Kidney (tissue), 14 donors: ENCODE data around the gene STMN1. TPM values are rescaled to one million over a fixed set of nuclear protein-coding genes. Genes with fewer than 3 reads are reported as not detected.

Experiments
- DNase-seq, 5 donors: peaks; one replicate each; pipeline ENCODE4 v3.0.0-alpha.2; 2013 to 2020
- FAIRE-seq: peaks from 2 replicates; lab custom pipeline; 2012; peaks lifted over from hg19 to GRCh38; lab: Jason Lieb, UNC
- H3K27ac ChIP-seq, 2 donors: one replicate each; pipeline ENCODE4 v1.7.0; 2013; ENCODE audit warnings: low read depth in 2 of 2, low read length in 2 of 2, inconsistent platforms in 1 of 2
- H3K27me3 ChIP-seq: one replicate; pipeline ENCODE4 v1.7.1; 2013; ENCODE audit warnings: low read length, inconsistent platforms; ENCODE audit not compliant: control insufficient read depth, insufficient read depth
- H3K36me3 ChIP-seq, 3 donors: one replicate each; pipeline versions ENCODE4 v1.7.0 to v1.7.1; 2013; ENCODE audit warnings: low read length in 3 of 3, control low read depth in 1 of 3, inconsistent platforms in 1 of 3; ENCODE audit not compliant: insufficient read depth in 3 of 3, control insufficient read depth in 2 of 3
- H3K4me1 ChIP-seq, 3 donors: one replicate each; pipeline versions ENCODE4 v1.7.0 to v1.7.1; 2013; ENCODE audit warnings: low read length in 3 of 3, inconsistent platforms in 1 of 3, low read depth in 1 of 3; ENCODE audit not compliant: control insufficient read depth in 2 of 3, insufficient read depth in 2 of 3
- H3K4me3 ChIP-seq, 3 donors: one replicate each; pipeline versions ENCODE4 v1.7.0 to v1.8.1; 2013; ENCODE audit warnings: low read length in 3 of 3, control low read depth in 1 of 3, inconsistent platforms in 1 of 3
- H3K9ac ChIP-seq, 3 donors: one replicate each; pipeline versions ENCODE4 v1.7.0 to v1.7.1; 2013; ENCODE audit warnings: low read length in 3 of 3, control low read depth in 1 of 3, inconsistent platforms in 1 of 3
- H3K9me3 ChIP-seq, 3 donors: one replicate each; pipeline versions ENCODE4 v1.7.0 to v1.7.1; 2013; ENCODE audit warnings: low read length in 3 of 3, control low read depth in 1 of 3, inconsistent platforms in 1 of 3; ENCODE audit not compliant: control insufficient read depth in 2 of 3, insufficient read depth in 1 of 3
- CTCF ChIP-seq: IDR thresholded peaks from 3 replicates; pipeline ENCODE4 v1.5.1; 2012; ENCODE audit warnings: mild to moderate bottlenecking, moderate library complexity, borderline replicate concordance; ENCODE audit not compliant: insufficient read depth; ENCODE audit errors: extremely low read depth
- intact Hi-C: fragments of 100-400 bp; cut with DNase I; formaldehyde crosslinking; loops from one replicate; pipeline ENCODE4 v1.11.1; 2022
- polyA plus RNA-seq: library from polyadenylated mRNA; stranded (reverse); fragments of 350-450 nt; fragmentation: Illumina TruSeq; extraction: RNeasy Lipid Tissue Mini Kit (QIAGEN cat#74804); gene quantifications from one replicate; pipeline ENCODE4 v1.2.3, GENCODE V29; 2014; ENCODE audit warnings: low read depth, low replicate concordance; ENCODE audit not compliant: insufficient read depth
- total RNA-seq: library from RNA; stranded (reverse); fragmentation: NEBNext Ultra II Directional; extraction: Animal tissue kit (Norgen Biotek cat#: 25700); gene quantifications from one replicate; pipeline ENCODE4 v1.2.1, GENCODE V29; 2021
- donor health status: control.
- donor health status: control.
- donor health status: control.
- donor health status: control.
- donor health status: control.
- donor health status: DM: yes; HTN: yes; CAD: no.
- donor health status: Normal renal cell carcinoma (clear cell type).

The STMN1 gene
- total and polyA plus RNA-seq, 2 donors from 2014 or later, result 50.4 to 101 TPM

GRCh38 chr1:25902462-25902861, 3.8 kb downstream of the STMN1 start:
- H3K27ac ChIP-seq, result no peak overlapping the region
- H3K4me1 ChIP-seq, result peaks cover 0 to 11% (median 6%) of the 10 kb centered on the region in 3 donors
- TF ChIP-seq CTCF, result no peak
- FAIRE-seq (no peak), DNase-seq (no peak)
- peak overlapping the region in 1 of 3 donors; percentile 4 for H3K4me3 ChIP-seq
- H3K9me3 ChIP-seq, result no peaks in the 10 kb centered on the region
- H3K27me3 ChIP-seq, result no peaks in the 10 kb centered on the region
- no peak overlapping the region for H3K9ac ChIP-seq
- intact Hi-C loops, result loop anchor here (5.0 kb wide), 1 partner anchor 95 kb away; the partner anchor contains the start of gene PAFAH2
- peaks cover 0 to 15% (median 0%) of the 10 kb centered on the region in 3 donors for H3K36me3 ChIP-seq

DNA sequence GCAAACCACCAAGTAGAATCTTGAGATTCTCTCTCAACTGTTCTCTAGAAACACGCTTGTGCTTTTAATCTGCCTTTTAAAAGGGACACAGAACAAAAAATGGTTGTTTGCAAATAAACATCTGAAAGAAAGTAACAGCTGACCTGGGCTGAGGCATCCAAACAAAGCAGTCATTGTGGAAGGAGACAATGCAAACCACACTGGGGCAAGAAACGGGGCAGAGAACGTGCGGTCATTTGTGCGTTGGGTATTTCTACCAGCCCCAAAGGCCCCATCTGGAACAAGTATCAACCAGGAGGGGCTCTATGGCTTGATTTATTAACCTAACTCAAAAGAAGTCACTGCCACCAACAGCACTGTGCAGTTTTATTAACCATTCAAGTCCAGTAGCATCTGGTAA, 6.0 kb downstream of the STMN1 start:
- TF ChIP-seq CTCF, result no peak
- Histone ChIP-seq H3K9ac (no peak overlapping the region), H3K27ac (no peak overlapping the region), H3K9me3 (no peaks in the 10 kb centered on the region), H3K36me3 (peaks cover 0 to 17% (median 0%) of the 10 kb centered on the region in 3 donors), H3K4me3 (no peak overlapping the region), H3K27me3 (no peaks in the 10 kb centered on the region), H3K4me1 (peaks cover 0 to 6% (median 5%) of the 10 kb centered on the region in 3 donors)
- FAIRE-seq (no peak), DNase-seq (peak in 1 of 5 donors; percentile 3)
- intact Hi-C loops, result loop anchor here (5.0 kb wide), 1 partner anchor 97 kb away; the partner anchor contains the start of gene PAFAH2

- H3K9me3 ChIP-seq, result no peaks in the 10 kb centered on the region
- no peaks in the 10 kb centered on the region for H3K27me3 ChIP-seq
- H3K9ac ChIP-seq, result no peak overlapping the region
- DNase-seq (no peak), FAIRE-seq (no peak)
- peaks cover 0 to 6% (median 2%) of the 10 kb centered on the region in 3 donors for H3K4me1 ChIP-seq
- H3K4me3 ChIP-seq, result no peak overlapping the region
- peaks cover 0 to 17% (median 0%) of the 10 kb centered on the region in 3 donors for H3K36me3 ChIP-seq
- intact Hi-C loops, result loop anchor here (5.0 kb wide), 1 partner anchor 98 kb away; the partner anchor contains the start of gene PAFAH2
- no peak overlapping the region for H3K27ac ChIP-seq
- no peak for TF ChIP-seq CTCF
Measured at GRCh38 chr1:25899792-25900191, 6.4 kb downstream of the STMN1 start.
